ENCODE results near the gene EPAS1. TPM values are rescaled to one million over a fixed set of nuclear protein-coding genes. Genes with fewer than 3 reads are reported as not detected.

The EPAS1 gene
- total and polyA plus RNA-seq, 2 of the 13 experiments (the other 11 are each of a cell fraction or from before 2014, with no cell fraction given): 47.1 to 182 TPM

DNA sequence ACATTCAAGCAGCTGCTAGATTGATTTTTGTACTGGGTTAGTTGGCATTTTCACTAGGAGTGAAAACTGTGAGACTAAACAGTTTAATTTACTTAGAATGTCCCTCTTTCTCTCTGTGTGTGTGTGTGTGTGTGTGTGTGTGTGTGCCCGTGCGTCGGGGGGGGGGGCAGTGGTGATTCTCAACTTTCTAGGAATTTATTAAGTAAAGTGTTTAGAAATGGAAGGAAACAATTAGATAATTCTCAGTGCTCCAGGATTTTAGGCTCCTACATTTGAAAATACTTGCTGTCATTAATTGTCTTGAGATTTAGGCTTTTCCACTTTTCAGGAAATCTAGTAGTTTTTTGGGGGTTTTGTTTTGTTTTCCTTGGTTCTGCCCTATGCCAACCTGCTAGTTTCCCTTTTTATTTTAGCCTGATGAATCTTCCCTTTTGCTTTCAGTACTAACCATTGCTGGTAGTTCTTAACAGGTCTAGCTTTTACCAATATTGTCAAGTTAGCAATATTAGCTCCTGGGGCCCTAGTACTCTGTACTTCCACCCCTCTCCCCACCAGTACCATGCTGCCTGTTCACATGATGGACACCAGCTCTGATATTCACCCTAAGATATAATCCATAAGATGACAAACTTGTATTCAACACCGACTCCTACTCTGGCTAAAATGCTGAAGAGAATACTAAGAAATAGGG lies 4.9 kb downstream of the EPAS1 start:
- H3K27me3 ChIP-seq (ENCODE audit: control insufficient read depth in 1 of 2, insufficient read depth in 2 of 2, low read length in 2 of 2): no peaks in the 10 kb centered on the region; a peak in 1 of 5 replicates
- 64% methylated on average over 4 of the region's 4 CpGs for WGBS (ENCODE audit: low lambda C conversion rate)

DNA sequence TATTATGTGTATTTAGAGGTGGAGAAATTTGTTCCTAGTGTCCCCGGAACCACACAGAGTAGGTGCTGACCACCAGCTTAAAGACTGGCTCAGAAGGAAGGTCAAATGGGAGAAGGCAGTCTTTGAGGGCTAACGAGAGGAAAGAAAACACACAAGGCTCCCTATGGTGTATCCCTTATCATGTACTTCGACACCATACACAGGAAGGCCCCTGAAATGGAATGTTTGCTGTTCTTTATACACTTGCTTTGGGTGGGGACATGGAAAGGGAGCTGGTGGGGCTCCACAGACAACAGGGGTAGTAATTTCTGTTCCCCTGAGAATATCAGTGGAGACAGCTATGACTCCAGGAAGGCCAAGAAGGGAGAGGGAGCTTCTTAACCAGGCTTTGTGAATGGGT lies 6.0 kb downstream of the EPAS1 start:
- WGBS (ENCODE audit: low lambda C conversion rate): 42% methylated on average over 3 of the region's 3 CpGs
- Histone ChIP-seq H4K20me1 (ENCODE audit: insufficient read depth, low read length) (peaks cover 20% of the 10 kb centered on the region), H3K9ac (ENCODE audit: insufficient read depth, low read depth, low read length) (peak overlapping the region; percentile 3; the same call in 1 of the 2 replicates), H3K4me2 (ENCODE audit: low read depth, low read length) (peak overlapping the region; percentile 47), H3K27me3 (ENCODE audit: control insufficient read depth in 1 of 2, insufficient read depth in 2 of 2, low read length in 2 of 2) (no peaks in the 10 kb centered on the region; a peak in 1 of 5 replicates), H3K27ac (ENCODE audit: extremely low read length, insufficient read depth, low read length) (peak overlapping the region; percentile 45), H3K36me3 (replicated peaks in 1 of 2; ENCODE audit: control insufficient read depth in 1 of 2, insufficient read depth in 2 of 2, low read length in 2 of 2) (peaks cover 3 to 7% of the 10 kb centered on the region in 2 experiments; a peak in 4 of 5 replicates), H3K4me3 (replicated peaks in 1 of 3; ENCODE audit: insufficient read depth in 1 of 3, low read depth in 2 of 3, low read length in 3 of 3) (no peak overlapping the region), H3K4me1 (ENCODE audit: insufficient read depth, low read length) (peaks cover 85% of the 10 kb centered on the region), H3K79me2 (ENCODE audit: insufficient read depth, low read length) (peaks cover 96% of the 10 kb centered on the region), H3K9me3 (ENCODE audit: low read length) (peaks cover 9% of the 10 kb centered on the region; the same call in 1 of the 2 replicates), H2AFZ (ENCODE audit: low read length) (no peak overlapping the region)
- ATAC-seq: no peak
- POLR2A ChIA-PET: interaction anchor here (1.2 to 1.4 kb wide), 3 partner anchors 12 to 33 kb away, joined by 3 to 4 read pairs (median 3); no protein-coding TSS in a partner anchor
- in situ Hi-C loops (cut with HindIII; ENCODE audit: extremely low pct_ligation_motif_present, low pct_unique_long_range_greater_than_20kb) (no loop called here), intact Hi-C loops (cut with micrococcal nuclease; ENCODE audit: unreplicated experiment) (no loop called here)
- no peak for FAIRE-seq
- CTCF ChIA-PET (ENCODE audit: low intra/inter-chr PET ratio, low total read pairs): no interaction called here
- no peak for DNase-seq (ENCODE audit: low spot score)
- no TSS peak for BruUV-seq (replicated peaks)
- no peak for TF ChIP-seq KDM1A (CRISPR knock-in tag; IDR thresholded peaks at IDR 0.05)
- TF ChIP-seq, protein P1, sequence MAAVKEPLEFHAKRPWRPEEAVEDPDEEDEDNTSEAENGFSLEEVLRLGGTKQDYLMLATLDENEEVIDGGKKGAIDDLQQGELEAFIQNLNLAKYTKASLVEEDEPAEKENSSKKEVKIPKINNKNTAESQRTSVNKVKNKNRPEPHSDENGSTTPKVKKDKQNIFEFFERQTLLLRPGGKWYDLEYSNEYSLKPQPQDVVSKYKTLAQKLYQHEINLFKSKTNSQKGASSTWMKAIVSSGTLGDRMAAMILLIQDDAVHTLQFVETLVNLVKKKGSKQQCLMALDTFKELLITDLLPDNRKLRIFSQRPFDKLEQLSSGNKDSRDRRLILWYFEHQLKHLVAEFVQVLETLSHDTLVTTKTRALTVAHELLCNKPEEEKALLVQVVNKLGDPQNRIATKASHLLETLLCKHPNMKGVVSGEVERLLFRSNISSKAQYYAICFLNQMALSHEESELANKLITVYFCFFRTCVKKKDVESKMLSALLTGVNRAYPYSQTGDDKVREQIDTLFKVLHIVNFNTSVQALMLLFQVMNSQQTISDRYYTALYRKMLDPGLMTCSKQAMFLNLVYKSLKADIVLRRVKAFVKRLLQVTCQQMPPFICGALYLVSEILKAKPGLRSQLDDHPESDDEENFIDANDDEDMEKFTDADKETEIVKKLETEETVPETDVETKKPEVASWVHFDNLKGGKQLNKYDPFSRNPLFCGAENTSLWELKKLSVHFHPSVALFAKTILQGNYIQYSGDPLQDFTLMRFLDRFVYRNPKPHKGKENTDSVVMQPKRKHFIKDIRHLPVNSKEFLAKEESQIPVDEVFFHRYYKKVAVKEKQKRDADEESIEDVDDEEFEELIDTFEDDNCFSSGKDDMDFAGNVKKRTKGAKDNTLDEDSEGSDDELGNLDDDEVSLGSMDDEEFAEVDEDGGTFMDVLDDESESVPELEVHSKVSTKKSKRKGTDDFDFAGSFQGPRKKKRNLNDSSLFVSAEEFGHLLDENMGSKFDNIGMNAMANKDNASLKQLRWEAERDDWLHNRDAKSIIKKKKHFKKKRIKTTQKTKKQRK (IDR thresholded peaks at IDR 0.05; ENCODE audit: low read length): no peak
- TF ChIP-seq ISL2 (CRISPR knock-in tag; IDR thresholded peaks at IDR 0.05): 0 out of 2 replicates have a peak, but pooled peaks have one; percentile 21
- TF ChIP-seq, protein P2, sequence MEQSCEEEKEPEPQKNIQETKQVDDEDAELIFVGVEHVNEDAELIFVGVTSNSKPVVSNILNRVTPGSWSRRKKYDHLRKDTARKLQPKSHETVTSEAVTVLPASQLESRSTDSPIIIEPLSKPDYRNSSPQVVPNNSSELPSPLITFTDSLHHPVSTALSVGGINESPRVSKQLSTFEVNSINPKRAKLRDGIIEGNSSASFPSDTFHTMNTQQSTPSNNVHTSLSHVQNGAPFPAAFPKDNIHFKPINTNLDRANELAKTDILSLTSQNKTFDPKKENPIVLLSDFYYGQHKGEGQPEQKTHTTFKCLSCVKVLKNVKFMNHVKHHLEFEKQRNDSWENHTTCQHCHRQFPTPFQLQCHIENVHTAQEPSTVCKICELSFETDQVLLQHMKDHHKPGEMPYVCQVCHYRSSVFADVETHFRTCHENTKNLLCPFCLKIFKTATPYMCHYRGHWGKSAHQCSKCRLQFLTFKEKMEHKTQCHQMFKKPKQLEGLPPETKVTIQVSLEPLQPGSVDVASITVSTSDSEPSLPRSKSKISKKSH (CRISPR knock-in tag; IDR thresholded peaks at IDR 0.05; ENCODE audit: borderline replicate concordance): no peak
- TF ChIP-seq SSRP1 (CRISPR knock-in tag; IDR thresholded peaks at IDR 0.05): no peak

More for the DNA sequence above, 4.9 kb downstream of the EPAS1 start:
- 0 out of 2 replicates have a peak, but pooled peaks have one; percentile 33 for TF ChIP-seq RBFOX2 (IDR thresholded peaks at IDR 0.05; ENCODE audit: low read depth, low read length)
- TF ChIP-seq NFE2L1 (CRISPR knock-in tag; IDR thresholded peaks at IDR 0.05; ENCODE audit: borderline replicate concordance): no peak
- peak; percentile 86 for TF ChIP-seq MAFF (IDR thresholded peaks at IDR 0.05; ENCODE audit: low read depth, low read length)
- TF ChIP-seq MAFK (conservative IDR thresholded peaks at IDR 0.05 in 1 of 2, IDR thresholded peaks at IDR 0.05 in 1 of 2; ENCODE audit: low read length in 2 of 2): peak; percentile 89 to 92
- TF ChIP-seq, protein P3, sequence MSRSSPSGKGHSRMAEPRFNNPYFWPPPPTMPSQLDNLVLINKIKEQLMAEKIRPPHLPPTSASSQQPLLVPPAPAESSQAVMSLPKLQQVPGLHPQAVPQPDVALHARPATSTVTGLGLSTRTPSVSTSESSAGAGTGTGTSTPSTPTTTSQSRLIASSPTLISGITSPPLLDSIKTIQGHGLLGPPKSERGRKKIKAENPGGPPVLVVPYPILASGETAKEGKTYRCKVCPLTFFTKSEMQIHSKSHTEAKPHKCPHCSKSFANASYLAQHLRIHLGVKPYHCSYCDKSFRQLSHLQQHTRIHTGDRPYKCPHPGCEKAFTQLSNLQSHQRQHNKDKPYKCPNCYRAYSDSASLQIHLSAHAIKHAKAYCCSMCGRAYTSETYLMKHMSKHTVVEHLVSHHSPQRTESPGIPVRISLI (CRISPR knock-in tag; IDR thresholded peaks at IDR 0.05; ENCODE audit: borderline replicate concordance): 0 out of 2 replicates have a peak, but pooled peaks have one; percentile 18
- peak; percentile 56; the same call in 1 of the 2 replicates for TF ChIP-seq BCL6 (CRISPR knock-in tag; IDR thresholded peaks at IDR 0.05)
- no peak for TF ChIP-seq RORA (CRISPR knock-in tag; IDR thresholded peaks at IDR 0.05)
- intact Hi-C loops (cut with micrococcal nuclease; ENCODE audit: unreplicated experiment) (no loop called here), in situ Hi-C loops (cut with HindIII; ENCODE audit: extremely low pct_ligation_motif_present, low pct_unique_long_range_greater_than_20kb) (no loop called here)
- H3K9ac ChIP-seq (ENCODE audit: insufficient read depth, low read depth, low read length): no peak overlapping the region
- no peak for DNase-seq (ENCODE audit: low spot score)
- ChIA-PET CTCF (ENCODE audit: low intra/inter-chr PET ratio, low total read pairs) (no interaction called here), POLR2A (interaction anchor here (0.7 to 1.4 kb wide), 3 partner anchors 14 to 106 kb away, joined by 3 to 5 read pairs (median 3); no protein-coding TSS in a partner anchor)
- FAIRE-seq: no peak
- ATAC-seq: no peak
- H3K36me3 ChIP-seq (replicated peaks in 1 of 2; ENCODE audit: control insufficient read depth in 1 of 2, insufficient read depth in 2 of 2, low read length in 2 of 2): peaks cover 3 to 7% of the 10 kb centered on the region in 2 experiments; a peak in 4 of 5 replicates
- H3K79me2 ChIP-seq (ENCODE audit: insufficient read depth, low read length): peaks cover 92% of the 10 kb centered on the region
- H2AFZ ChIP-seq (ENCODE audit: low read length): no peak overlapping the region
- peaks cover 74% of the 10 kb centered on the region for H3K4me1 ChIP-seq (ENCODE audit: insufficient read depth, low read length)
- peak overlapping the region; percentile 86 for H3K4me2 ChIP-seq (ENCODE audit: low read depth, low read length)
- H4K20me1 ChIP-seq (ENCODE audit: insufficient read depth, low read length): peaks cover 20% of the 10 kb centered on the region
- H3K9me3 ChIP-seq (ENCODE audit: low read length): peaks cover 9% of the 10 kb centered on the region; the same call in 1 of the 2 replicates
- BruUV-seq (replicated peaks): no TSS peak
- H3K4me3 ChIP-seq (replicated peaks in 1 of 3; ENCODE audit: insufficient read depth in 1 of 3, low read depth in 2 of 3, low read length in 3 of 3): no peak overlapping the region
- no peak overlapping the region for H3K27ac ChIP-seq (ENCODE audit: extremely low read length, insufficient read depth, low read length)
